Measurements from ENCODE around the gene PPFIA3.
"Not testable (repeated sequence)": the region's sequence is repeated elsewhere in the genome, so short reads cannot be mapped to it uniquely, and the experiment has no call there.

Gene PPFIA3

DNA sequence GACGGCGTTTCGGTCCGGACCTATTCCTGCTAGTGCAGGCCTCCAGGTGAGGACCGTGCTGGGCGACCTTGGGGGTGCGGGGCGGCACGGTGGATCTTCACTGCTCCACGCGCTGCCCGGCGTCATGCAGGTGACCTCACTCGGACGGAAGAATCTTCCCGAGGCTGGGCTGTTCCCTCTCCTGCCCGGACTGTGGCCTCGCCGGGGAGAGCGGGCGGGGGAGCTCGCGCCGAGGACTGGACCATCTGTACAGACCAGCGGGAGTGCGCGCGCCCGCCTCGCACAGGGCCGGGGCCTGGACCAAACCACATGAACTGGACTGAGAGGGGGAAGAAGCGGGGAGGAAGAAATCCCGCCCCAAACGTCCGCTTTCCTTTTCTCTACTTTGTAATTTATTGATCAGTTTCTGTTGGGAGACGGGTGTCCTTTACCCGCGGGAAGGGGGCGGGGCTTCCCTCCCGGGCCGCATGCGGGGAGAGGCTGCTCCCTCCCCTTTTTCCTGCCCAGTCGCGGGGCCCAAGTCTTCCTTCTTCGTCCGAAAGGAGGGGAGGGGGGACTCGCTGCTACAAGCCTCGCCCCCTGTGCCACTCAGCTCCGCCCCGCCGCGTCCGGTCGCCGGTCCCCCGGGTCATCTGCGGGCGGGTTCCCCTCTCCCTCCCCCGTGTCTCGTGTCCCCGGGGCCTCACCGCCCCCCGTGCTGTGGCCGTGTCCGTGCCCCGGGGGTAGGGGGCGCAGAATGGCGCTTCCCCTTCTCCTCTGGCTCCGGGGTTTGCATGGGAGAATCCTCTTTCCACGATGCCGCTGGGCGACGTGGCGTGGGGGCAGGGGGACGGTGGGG lies 31.0 kb downstream of the PPFIA3 start:
- peak; percentile 38 for DNase-seq (ENCODE audit: low spot score)

DNA sequence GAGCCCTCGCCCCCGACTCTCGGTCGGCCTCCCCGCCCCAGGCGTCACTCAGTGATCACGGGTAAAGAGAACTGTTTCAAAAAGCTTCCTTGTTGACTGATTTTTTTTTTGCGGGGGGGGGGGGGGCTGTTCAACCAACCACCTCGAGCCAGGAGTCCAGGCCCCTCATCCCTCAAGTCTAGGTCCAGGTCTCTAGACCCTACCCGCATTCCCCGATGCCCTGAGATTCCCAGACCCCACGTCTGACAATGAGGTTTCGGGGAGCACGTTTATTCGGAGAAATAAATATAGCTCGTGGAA lies 31.6 kb downstream of the PPFIA3 start:
- DNase-seq (ENCODE audit: low spot score), result no peak

DNA sequence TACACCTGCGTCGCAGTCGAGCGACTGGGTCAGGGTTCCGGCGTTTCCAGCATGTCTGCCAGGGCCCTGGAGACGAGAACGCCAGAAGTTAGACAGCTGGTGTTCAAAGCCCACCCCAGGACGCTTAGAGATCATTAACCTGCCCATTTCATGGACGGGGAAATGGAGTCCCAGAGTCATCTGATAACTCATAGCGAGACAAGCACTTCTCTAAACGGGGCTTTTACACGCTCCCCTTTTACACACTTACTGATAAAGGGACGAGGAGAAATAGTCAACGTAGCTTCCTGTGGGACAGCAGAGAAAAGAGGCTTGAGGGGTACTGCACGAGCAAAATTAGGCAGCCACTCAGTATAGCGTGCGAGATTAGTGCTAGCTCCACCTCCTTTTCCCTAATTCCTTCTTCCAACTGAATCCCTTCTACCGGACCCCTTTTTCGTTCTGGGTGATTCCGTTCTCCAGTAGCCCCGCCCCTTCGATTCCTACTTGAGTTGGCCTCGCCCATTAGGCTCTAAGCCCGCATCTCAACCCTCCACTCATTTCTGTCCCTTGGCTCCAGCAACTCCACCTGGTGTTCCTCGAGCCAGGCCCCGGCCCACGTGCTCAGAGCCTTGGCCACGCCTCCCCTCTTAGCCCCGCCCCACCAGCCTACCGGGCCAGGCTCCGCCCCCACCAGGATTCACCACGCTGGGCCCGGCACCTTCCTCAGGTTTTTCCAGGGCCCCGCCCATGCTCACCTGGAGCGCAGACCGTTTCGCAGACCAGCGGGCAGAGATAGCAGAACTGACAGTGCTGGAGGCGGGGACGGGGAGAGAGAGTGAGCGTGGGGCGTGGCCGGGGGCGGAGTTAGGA lies 32.1 kb downstream of the PPFIA3 start:
- peak; percentile 48 for DNase-seq (ENCODE audit: low spot score)

DNA sequence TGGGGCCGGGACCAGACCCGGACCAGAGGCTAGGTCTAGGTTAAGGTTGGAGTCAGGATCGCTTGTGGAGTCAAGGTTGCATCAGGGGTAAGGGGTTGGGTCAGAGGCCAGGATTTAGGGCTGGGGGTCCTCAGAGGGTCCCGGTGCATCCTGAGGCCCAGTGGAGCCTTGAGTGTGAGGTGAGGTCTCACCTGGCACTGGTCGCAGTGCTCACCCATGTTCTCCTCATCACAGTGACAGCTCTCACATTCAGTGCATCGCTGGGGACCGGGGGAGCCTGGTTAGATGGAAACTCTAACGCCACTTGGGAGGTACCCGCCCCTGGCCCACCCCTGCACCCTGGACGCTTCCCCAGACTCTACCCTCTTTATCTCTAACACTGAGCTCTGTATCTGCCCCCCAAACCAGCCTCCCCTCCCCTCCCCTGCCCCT lies 32.8 kb downstream of the PPFIA3 start:
- no peak for DNase-seq (ENCODE audit: low spot score)

DNA sequence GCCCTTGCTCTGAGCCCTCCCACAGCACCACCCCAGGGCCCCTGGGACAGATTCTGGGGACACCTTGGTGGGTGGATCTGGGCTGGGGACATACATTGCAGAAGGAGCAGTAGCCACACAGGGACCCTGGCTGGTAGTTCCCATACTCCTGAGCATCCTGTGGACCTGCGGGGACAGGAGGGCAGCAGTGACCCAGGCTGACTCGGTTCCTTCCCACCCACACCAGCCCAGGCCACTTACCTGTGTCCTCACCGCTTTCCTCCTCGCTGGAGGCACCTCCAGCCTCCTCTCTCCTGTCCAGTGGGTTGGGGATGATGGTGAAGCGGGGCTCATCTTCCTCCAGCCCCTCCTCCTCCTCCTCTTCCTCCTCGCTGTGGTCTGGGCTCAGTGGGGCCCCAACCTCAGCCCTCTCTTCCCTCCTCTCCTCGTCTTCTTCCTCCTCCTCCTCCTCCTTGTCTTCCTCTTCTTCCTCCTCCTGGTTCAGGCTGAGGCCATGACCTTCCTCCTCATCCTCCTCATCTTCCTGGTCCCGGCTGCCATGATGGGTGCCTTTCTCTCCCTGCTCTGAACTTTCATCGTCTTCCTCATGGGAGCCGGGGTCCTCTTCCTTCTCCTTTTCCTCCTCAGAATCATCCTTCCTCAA lies 33.9 kb downstream of the PPFIA3 start:
- DNase-seq (ENCODE audit: low spot score), result no peak

DNA sequence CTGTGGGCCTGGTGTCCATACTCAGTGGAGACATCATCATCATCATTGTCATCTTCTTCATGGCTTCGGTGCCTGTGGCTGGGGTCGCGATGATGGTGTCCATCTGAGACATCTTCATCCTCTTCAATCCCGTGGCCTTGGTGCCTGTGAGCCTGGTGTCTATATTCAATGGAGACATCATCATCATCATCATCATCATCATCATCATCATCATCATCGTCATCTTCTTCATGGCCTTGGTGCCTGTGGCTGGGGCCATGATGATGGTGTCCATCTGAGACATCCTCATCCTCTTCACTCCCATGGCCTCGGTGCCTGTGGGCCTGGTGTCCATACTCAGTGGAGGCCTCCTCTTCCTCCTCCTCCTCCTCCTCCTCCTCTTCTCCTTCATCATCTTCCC lies 34.9 kb downstream of the PPFIA3 start:
- DNase-seq (ENCODE audit: low spot score), result no peak

DNA sequence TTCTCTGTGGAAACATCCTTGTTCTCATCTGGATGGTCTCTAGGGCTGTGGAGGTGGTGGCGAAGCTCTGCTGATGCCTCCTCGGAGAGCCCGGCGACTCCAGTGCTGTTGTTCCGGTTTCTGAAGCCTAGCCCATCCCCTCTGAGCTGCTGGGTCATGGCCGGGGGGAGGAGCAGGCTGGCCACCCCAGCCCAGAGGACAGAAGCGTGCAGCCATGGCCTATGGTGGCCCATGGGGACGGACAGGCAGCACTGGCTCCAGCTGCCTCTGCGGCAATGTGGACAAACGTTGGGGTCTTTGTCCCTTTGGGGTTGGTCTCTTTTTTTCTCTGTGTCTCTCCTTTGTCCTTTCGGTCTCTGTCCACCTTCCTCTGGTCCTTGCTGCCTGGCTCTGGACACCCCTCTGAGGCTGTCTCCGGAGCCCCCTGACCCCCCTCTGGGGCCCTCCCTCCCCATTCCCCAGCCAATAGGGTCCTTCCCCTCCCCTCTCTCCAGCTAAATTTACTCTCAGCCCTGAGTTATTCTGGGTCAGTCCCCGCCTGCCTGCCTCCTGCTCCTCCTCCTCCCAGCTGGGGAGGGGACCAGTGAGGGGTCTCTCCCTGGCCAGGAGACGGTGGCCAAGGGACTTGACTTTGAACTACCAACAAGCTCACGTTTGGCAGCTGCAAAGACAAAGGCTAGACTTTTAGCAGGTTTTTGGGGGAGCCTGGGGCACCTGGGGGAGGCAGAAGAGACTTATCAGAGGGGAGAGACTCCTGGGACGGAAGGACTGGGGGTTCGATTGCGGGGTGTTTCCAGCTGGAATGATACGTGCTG lies 35.9 kb downstream of the PPFIA3 start, which contains the start of gene HRC:
Gene HRC, minus strand, starts transcription at position 392 of the 815 bp plus-strand sequence. Its CDS starts 159 bp downstream, at position 233.
- no peak for DNase-seq (ENCODE audit: low spot score)

DNA sequence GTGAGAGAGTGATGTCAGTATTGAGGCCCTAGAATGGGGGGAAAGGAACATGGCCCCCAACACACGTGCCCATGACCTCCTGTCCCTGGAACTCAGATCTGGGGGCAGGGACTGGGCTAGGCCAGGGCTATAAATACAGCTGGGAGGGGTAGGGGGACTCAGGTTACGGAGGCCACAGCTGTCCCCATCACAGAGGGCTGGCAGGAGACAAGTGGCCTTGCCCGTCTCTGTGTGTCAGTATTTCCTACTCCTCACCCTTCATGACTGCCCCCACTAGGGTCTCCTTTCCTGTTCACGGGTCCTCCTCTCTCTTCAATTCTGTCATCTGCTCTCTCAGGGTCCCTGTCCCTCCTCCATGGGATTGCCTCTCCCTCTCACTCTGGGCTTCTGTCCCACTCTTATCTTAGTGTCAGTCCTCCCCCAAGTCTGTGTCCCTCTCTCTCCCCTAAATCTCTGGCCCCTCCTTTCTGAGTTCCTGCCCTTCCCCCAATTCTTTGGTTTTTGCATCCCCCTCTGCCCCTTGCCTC lies 36.5 kb downstream of the PPFIA3 start:
- DNase-seq (ENCODE audit: low spot score), result no peak

DNA sequence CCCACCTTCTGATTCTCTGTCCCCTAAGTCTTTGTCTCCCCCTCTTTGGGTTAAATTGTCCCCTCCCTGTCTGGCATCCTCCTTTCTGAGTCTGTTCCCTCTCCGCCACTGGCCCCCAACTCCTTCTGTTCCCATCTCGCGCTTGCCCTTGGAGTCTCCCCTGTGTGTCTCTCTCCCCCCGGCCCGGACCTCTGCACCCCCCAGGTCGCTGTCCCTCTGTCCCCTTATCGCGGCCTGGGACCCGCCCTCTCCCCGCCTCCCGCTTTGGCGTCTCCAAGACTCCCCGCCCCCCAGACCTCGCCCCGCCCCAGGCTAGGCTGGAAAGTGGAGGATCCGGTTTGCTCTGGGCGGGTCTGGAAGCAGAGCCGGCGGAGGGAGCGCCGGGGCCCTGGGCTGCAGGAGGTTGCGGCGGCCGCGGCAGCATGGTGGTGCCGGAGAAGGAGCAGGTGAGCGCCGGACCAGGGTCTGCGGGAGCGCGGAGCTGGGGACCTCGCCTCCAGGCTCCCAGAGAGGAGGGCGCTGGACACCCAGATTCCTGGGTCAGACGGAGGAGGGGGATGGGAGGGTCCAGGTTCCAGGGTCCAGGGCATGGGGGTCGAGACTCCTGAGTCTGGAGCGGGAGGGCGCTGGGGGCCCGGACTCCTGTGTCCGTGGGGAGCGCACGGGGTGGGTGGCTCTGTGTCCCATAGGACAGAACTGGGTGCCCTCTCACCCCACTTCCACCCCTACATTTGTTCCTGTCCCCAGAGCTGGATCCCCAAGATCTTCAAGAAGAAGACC lies 38.3 kb downstream of the PPFIA3 start, which contains the start of gene TRPM4:
Gene TRPM4, plus strand, starts transcription at position 348 of the 780 bp plus-strand sequence. Its CDS starts 75 bp downstream, at position 423.
- DNase-seq (ENCODE audit: low spot score), result no peak

DNA sequence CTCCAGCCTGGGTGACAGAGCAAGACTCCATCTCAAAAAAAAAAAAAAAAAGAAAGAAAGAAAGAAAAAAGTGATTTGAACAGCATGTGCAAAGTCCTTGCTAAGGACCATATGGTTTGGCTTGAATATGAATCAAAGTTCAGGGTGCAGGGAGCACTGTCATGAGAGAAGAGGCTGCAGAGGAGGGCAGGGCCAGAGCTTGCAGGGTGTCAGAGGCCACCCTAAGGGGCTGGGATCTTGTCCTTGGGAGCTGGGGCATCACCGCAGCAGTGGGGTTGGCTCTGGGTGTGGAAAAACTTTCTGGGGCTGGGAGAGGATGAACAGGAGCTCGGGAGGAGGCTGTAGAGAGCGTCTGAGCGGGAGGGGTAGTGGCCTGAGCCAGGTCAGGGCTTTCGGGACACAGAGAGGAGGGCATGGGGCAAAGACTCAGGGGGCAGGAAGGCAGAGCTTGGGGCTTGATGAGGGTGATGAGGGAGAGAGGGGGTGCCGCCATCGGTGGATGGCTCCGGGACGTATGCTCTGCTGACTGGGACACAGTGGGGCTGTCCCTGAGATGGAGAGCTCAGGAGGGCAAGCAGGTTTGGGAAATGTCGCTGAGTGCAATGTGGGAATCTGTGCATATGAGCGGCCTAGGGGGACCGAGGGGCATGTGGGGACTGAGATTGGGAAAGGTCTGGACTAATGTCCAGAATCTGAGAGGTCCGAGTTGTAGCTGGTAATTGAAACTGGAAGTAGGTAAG lies 41.3 kb downstream of the PPFIA3 start:
- DNase-seq (ENCODE audit: low spot score), result no peak

DNA sequence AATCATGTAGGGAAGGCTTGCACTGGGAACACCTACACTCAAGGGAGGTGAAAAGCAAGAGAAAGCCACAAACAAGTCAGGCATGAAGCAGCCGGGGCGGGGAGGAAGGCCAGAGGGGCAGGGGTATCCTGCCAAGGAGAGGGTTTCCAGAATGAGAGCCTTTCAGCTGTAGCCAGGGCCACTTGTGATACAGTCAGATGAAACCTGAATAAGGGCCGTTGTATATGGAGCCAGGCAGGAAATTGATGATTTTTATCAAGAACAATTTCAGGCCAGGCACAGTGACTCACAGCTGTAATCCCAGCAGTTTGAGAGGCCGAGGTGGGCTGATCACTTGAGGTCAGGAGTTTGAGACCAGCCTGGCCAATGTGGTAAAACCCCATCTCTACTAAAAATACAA lies 42.6 kb downstream of the PPFIA3 start:
- no peak for DNase-seq (ENCODE audit: low spot score)

DNA sequence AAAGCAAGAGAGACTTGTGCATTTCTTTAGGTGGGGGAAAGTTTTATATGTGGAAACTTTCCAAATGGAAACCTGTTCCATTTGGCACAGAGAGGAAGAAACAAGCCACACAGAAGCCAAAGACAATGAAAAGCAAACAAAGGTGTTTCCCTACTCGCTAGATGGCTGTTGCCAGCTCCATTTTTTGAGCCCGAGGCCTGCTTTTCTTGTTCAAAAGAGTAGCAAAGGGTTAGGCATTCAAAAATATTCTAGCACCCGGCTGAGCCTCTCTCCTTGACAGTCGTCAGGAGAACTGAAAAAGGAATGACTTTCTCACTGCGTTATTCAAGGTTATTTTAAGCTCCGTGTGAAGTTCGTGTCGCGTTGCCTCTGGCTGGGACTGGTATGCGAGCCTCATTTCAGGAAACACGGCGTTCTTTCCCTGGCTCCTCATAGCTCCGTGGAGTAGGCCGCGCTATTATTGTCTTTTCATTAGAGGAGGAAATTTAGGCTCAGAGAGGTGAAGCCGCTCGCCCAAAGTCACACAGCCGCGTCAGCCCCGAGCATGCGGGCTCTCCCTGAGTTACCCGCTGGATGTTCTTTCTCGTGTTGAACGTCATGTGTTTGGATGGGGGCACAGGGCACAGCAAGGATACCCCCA lies 45.9 kb downstream of the PPFIA3 start:
- DNase-seq (ENCODE audit: low spot score), result no peak

DNA sequence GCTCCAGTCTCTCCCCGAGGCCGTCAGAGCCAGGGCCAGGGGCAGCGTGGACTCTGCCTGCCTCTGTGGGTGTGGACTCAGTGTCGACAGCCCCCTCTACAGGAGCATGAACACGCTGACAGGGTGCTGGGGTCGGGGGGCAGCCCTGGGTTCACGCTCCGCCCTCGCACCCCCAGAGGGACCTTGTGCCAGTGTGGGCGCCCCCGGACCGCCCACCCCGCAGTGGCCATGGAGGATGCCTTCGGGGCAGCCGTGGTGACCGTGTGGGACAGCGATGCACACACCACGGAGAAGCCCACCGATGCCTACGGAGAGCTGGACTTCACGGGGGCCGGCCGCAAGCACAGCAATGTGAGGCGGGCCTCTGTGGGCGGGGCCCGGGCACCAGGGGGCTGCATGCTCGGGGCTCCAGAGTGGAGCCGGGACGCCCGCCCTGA lies 46.5 kb downstream of the PPFIA3 start:
- DNase-seq (ENCODE audit: low spot score), result no peak

DNA sequence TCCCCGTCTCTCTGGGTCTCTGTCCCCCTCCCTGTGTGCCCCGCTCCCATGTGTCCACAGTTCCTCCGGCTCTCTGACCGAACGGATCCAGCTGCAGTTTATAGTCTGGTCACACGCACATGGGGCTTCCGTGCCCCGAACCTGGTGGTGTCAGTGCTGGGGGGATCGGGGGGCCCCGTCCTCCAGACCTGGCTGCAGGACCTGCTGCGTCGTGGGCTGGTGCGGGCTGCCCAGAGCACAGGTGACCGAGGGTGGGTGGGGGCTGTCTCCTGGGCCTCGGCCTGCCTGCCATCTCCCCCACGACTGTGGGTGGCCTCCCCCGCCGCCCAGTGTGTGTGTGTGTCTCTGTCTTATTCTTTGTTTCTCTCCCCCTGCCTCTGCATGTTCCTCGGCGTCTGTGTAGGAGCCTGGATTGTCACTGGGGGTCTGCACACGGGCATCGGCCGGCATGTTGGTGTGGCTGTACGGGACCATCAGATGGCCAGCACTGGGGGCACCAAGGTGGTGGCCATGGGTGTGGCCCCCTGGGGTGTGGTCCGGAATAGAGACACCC lies 48.6 kb downstream of the PPFIA3 start:
- DNase-seq (ENCODE audit: low spot score), result no peak

DNA sequence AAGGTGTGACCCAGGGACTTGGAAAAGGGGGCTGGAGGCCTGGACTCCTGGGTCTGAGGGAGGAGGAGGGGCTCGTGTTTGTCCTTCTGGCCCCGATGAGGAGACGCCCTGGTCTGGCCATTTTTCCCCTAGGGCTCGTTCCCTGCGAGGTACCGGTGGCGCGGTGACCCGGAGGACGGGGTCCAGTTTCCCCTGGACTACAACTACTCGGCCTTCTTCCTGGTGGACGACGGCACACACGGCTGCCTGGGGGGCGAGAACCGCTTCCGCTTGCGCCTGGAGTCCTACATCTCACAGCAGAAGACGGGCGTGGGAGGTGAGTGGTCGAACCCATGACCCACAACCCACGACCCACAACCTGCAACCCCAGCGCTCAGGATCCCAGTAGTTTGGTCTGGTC lies 49.1 kb downstream of the PPFIA3 start:
- DNase-seq (ENCODE audit: low spot score), result no peak

DNA sequence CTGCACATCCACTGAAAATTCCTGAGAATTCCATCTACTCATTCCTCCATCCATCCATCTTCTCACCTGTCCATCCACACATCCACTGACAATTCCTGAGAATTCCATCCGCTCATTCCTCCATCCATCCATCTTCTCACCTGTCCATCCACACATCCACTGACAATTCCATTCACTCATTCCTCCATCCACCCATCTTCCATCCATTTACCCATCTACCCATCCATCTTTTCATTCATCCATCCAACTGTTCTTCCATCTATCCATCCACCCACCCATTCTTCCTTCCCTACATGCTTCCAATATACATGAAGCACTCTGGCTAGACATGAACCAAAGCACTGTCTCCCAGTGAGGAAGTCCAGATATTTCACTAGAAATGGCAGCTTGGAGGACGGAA lies 53.9 kb downstream of the PPFIA3 start:
- no peak for DNase-seq (ENCODE audit: low spot score)

DNA sequence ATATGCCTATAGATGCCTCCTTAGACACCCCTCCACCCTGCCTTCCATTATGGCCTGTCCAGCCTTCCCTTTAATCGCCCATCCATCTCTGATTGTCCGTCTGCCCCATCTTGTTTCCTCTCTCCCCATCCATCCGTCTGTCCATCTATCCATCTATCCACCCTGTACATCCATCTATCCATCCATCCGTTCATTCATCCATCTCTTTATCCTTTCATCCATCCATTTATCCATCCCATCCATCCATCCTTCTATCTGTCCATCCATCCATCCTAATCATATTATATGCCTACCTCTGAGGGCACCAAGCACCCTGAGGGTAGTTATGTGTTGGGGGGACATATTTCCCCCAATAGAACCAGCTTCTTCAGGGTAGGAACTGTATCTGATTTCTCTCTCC lies 61.3 kb downstream of the PPFIA3 start:
- no peak for DNase-seq (ENCODE audit: low spot score)

DNA sequence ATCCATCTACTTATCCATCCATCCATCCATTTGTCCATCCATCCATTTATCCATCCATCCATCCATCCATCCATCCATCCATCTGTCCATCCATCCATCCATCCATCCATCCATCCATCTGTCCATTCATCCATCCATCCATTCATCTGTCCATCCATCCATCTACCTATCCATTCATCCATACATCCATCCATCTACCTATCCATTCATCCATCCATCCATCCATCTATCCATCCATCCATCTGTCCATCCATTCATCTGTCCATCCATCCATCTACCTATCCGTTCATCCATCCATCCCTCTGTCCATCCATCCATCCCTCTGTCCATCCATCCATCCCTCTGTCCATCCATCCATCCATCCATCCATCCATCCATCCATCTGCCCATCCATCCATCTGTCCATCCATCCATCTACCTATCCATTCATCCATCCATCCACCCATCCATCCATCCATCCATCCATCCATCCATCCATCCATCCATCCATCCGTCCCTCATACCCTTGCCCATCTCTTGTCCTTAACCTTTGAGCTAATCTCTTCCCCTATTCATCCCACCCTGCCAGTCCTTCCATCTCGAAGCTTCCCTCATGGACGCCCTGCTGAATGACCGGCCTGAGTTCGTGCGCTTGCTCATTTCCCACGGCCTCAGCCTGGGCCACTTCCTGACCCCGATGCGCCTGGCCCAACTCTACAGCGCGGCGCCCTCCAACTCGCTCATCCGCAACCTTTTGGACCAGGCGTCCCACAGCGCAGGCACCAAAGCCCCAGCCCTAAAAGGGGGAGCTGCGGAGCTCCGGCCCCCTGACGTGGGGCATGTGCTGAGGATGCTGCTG lies 62.9 kb downstream of the PPFIA3 start:
- not testable (repeated sequence) for DNase-seq (ENCODE audit: low spot score)

Data from hematopoietic multipotent progenitor cell treated with erythropoietin and hydrocortisone succinate and interleukin-3 and kit ligand, for 17 days (in vitro differentiated cells).